Measurements from ENCODE around the gene SLC25A46. TPM values are rescaled to one million over a fixed set of nuclear protein-coding genes. Genes with fewer than 3 reads are reported as not detected.
A peak's percentile ranks its signal among the peaks of the same experiment; 100 is the strongest.
"Not testable (repeated sequence)": the region's sequence is repeated elsewhere in the genome, so short reads cannot be mapped to it uniquely, and the experiment has no call there.

Gene SLC25A46
- polyA plus RNA-seq, 3 donors: 43.8 to 56.1 (median 54.3) TPM

DNA sequence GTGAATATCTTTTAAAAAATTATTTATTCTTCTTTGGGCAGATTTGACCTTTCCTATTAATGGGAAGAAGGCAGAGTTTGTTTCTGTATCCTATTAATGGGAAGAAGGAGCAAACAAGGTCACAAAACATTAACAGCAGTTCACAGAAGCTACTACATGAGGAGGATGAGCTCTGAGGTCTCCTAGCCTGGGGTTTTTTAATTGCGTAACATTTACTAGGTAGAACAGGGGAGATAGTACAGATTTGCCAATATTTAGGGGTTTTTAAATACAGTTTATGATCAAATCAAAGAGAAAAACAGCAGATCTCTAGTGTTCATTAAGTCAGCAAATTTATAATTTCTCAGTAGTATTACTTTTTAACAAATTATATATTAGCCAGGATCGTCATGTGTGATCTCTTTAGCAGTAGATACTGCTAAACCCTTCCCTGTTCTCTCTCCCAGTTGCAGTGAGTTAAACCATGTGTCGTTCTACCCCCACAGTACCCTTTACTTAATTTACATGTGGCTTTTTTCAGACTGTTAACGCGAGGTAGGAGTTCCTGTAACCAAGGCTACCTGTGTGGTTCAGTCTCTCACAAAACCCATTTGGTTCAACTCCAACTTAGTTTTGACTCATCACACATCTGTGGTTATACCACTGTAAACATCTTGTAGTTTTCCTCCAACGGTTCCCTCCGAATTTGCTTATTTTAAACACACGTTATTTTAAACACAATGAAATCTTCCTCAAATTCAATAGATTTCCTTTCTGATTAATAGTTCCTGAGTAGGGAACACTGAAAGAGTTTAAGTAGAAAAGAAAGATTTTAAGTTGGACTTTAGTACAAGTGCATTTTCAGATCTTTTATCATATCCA is 13.3 kb downstream of the SLC25A46 start:
- no peak for DNase-seq

- no peak for DNase-seq
Measured at GRCh38 chr5:110752953-110753352, 14.1 kb downstream of the SLC25A46 start.

GRCh38 chr5:110753600-110753999 is 14.8 kb downstream of the SLC25A46 start:
- DNase-seq: no peak

DNA sequence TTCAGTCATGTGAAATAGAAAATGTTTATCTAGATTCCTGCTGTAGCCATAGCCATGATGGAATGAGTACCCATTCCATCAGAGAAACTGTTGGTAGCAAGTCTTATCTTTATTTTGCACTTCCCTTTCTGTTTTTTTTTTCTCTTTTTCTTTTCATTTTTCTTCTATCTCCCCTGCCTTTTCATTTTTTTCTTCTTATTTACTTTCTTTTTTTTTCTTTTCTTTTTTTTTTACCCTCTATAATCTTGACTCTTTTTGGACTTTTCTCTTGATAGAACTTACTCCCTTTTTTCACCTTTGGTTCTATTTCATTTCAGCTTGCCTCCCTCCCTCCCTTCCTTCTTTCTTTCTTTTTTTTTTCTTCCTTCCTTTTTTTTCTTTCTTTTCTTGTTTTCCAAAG is 15.4 kb downstream of the SLC25A46 start:
- no peak for DNase-seq

DNA sequence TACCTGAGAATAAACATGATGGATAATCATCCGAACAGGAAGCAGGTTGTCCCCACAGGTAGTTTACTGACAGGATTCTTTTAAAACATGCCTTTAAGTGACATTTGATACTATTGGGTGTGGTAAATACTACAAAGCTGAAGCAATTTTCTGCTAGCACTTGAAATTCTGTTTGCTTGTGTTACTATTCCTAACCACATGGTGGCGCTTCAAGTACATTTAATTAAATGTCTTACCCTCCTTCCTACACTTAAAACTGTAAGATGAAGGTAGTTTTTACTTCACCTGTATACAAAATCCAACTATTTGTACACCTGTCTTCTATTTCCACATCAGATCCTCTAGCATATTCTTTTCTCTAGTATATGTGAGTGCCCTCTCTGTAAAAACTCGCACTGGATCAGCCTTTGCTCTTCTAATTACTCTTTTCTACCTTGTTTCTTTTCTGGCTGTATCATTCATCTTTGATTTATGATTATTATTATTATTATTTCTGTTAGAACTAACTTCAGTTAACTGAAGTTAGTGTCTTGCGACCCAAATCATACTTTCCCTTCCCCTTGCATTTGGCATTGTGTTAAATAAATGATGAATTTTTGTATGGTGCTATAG is 18.4 kb downstream of the SLC25A46 start:
- peak; percentile 14 for DNase-seq

DNA sequence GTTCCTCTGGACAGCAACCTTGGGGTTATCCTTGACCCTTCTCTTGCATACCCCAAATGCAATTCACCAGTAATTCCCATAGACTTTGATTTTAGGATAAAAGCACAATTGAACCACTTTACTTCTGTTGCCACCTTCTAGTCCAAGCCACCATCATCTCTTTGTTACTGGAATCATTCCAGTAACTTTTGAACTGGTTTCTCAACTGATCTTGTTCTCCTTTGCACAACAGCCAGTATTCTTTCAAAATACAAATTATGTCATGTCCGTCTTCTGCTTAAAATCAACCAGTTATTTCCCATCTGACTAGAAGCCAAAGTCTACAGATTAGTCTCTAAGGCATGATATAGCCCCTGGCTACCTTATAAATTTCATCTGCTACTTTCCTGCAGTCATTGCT is 21.4 kb downstream of the SLC25A46 start:
- DNase-seq: no peak

GRCh38 chr5:110768138-110768860 is 29.5 kb downstream of the SLC25A46 start:
- no peak for DNase-seq

DNA sequence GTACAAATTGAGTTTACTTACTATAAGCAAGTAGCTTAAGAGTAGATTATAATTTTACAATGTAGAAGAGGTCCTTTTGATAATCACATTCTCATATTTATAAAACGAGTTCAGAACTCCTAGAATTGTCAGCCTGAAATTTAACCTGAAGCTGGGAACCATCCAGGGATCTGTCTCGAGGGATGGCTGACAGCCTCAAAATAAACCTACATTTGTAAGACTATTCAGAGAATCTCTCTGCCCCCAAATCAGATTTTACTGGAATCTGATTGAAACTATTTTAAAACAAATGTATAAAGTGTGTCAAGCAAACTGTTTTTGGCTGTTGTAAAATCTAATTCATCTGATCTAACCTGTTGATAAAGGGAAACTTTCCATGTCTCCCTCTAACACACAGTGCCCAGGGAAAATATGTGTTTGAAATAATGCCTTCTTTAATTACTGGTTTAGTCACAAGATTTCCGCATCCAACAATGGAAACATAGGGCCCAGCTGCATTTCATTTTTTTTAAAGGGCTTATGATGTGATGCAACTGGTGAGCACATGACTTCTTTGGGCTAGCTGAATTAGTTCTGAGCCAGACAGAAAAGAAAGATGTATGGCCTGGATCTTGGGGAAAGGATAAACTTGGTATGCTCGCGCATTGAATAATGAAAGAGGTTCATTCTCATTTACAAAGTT is 30.3 kb downstream of the SLC25A46 start:
- DNase-seq: no peak

DNA sequence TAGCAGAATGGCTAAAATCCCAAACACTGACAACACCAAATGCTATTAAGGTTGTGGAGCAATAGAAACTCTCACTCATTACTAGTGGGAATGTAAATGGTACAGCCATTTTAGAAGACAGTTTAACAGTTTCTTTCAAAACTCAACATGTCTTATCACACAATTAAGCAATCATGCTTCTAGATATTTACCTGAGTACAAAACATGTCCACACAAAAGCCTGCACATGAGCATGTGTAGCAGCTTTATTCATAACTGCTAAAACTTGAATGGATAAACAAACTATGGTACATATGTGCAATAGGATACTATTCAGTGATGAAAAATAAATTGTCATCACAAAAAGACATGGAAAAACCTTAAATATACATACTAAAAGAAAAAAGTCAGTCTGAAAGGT is 31.5 kb downstream of the SLC25A46 start:
- no peak for DNase-seq

DNA sequence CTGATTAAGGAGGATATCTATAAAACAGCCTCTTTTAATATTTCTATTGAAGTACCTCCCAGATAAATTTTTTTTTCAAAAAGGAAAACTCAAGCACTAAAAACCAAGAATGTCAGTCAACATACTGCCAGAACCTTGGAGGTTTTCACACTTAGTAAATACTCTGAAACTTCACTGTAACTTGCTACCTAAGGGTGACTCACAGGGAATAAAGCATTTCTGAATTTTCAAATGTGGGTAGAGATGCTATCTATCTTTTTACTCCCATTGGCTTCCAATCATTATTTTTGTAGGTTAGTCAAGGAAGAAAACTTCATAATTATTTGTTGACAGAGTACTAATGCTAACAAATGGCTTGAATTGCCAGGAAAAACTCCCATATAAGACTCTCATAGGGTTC is 46.1 kb downstream of the SLC25A46 start:
- no peak for DNase-seq

DNA sequence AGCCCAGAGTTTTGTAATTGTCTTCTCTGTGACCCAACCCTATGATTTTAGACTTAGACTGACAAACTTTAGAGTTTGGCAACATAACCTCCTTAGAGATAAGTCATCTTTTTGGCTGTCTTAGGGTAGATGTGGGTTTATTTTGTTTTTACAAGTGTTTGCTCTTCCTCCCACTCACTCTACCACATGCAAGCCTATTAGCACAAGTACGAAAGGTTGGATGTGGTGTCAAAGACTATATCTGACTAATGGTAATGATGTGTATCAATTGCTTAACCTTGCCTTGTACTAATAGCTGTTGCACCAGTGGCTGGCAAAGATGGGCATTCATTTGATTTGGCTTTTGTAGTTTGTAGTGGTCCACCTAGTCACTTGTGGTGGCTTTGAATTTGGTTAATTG is 46.5 kb downstream of the SLC25A46 start:
- DNase-seq: no peak

- DNase-seq: not testable (repeated sequence)
Measured at GRCh38 chr5:110788006-110788405, 49.2 kb downstream of the SLC25A46 start.

DNA sequence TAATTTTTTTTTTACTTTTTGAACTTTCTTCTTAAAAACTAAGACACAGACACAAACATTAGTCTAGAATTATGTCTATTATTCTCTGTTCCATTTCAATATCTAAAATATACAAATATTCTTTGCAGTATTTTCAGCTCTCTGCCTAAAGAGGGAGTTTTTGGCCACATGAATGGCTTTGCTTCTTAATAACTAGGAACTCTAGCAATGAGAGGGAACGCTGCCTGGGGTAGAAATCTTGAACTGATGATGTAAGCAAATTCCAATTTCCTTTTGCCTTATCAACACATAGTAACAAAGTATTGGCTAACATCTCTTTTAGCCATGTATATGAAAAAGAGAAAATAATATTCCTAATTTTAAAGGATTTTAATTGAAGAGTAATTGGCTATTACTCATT is 51.9 kb downstream of the SLC25A46 start:
- peak; percentile 1 for DNase-seq

DNA sequence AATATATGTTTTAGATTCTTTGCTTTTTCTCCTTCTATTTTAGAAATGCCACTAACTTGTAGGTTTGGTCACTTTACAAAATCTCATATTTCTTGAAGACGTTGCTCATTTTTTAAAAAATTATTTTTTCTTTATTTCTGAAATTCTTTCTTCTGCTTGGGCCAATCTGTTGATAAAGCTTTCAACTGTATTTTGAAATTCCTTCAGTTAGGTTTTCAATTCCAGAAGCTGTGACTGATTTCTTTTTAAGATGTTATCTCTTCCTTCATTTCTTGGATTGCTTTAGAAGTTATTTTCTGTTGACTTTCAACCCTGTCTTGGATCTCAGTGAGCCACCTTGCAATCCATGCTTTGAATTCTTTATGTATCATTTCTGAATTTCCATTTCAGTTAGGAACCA is 64.2 kb downstream of the SLC25A46 start:
- DNase-seq: no peak

DNA sequence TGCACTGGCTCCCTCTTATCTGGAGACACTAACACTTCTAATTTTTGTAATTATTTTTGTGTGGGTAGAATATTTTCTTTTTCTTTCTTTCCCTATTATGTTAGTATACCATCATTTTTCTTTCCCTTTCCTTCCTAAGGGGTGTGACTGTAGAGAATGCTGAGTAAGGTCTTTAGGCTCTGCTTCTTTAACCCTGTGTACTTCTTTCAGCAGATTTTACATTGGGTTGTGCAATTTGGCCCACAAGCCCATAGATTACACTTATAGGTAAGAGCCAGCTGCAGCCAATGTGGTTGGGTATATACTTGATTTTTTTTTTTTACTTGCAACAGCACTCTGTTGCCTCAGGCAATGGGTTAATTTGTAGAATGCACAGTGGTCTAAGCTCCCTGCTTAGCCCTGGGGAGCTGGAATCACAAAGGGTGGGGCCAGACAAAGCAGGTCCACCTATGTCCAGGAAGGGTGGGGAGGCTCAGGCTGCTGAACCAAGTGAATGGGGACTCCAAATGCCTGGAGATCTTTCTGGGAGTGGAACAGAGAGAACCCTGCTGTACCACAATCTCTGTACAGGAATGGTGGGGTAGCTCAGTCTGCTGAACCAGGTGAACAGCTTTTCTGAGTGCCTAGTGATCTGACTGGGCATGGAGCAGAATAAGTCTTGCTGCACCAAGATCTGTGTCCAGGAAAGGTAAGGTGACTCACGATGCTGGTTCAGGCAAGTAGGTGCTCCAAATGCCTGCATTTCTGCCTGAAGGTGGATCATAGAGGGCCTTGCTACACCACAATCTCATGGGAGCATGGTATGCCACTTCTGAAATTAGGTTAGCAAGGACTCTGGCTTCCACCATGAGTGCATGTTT is 64.9 kb downstream of the SLC25A46 start:
- no peak for DNase-seq

DNA sequence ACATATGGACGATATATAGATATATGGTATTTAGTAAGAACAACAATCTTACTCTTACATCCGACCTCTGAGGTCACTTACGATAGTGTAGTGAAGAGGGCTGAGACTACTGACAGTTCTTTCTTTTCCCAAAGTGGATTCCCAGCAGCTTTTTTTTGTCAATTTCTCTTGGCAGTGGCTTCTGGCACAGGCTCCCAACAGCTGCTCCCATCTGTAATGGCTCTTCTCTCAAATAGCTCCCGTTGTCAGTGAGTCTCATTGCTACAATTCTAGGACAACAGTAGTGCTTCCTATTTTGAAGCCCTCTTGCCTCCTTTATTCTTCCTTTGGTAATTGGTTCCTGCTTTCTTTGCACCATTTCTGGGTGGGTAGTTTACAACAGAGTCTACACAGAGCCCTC is 68.4 kb downstream of the SLC25A46 start:
- peak; percentile 44 for DNase-seq

DNA sequence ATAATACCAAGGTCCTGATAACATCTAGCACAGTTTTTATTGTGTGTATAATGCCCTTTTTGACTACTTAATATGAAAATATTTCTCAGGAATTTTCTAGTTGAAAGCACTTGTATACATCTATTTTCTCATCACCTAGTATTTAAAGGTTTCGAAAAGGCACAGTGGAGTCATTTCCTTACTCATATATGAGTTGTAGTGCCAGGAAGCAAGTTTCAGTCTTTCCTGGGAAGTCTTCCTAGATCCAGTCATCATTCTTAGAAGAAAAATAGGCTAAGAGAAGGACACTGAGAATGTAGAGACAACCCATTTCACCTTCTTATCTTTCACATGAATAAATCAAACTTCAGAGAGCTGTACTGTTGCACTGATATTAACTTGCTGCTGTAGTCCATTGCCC is 70.2 kb downstream of the SLC25A46 start:
- DNase-seq: no peak
